Spleen (tissue), 7 donors: ENCODE data around the gene HLA-DPA1.

Experiments
- POLR2A ChIP-seq, 3 donors: fragments of 450-650 bp; IDR thresholded peaks; one replicate each; pipeline ENCODE4 v1.5.1; 2017; ENCODE audit warnings: antibody characterized with exemption in 3 of 3, mild to moderate bottlenecking in 1 of 3
- POLR2AphosphoS5 ChIP-seq, 3 donors: sonication (generic); formaldehyde crosslinking; IDR thresholded peaks; one replicate each; pipeline ENCODE4 v1.5.1; 2017; ENCODE audit warnings: antibody characterized with exemption in 3 of 3
- TF ChIP-seq, protein P1 (sequence below), 11 experiments: fragments of 200-600 bp in 7 of 11; fragments of 450-650 bp in 4 of 11; sonication (generic) in 4 of 11; IDR thresholded peaks in 8 of 11; conservative IDR thresholded peaks in 3 of 11; 1 replicate in 7 of 11; 2 replicates in 4 of 11; pipeline versions ENCODE4 v1.4.0 to v1.8.0; 2016 to 2021; ENCODE audit warnings: antibody characterized with exemption in 11 of 11, inconsistent platforms in 4 of 11, mild to moderate bottlenecking in 1 of 11
- donor health status: DM: no; HTN: no; CAD: no; lungs with moderate emphysema.
- donor health status: DM: no; HTN: no; CAD: no.
- donor health status: DM: no; HTN: no; CAD: no.

GRCh38 chr6:33093855-33094254, 20.4 kb upstream of the HLA-DPA1 start:
- TF ChIP-seq, protein P1, sequence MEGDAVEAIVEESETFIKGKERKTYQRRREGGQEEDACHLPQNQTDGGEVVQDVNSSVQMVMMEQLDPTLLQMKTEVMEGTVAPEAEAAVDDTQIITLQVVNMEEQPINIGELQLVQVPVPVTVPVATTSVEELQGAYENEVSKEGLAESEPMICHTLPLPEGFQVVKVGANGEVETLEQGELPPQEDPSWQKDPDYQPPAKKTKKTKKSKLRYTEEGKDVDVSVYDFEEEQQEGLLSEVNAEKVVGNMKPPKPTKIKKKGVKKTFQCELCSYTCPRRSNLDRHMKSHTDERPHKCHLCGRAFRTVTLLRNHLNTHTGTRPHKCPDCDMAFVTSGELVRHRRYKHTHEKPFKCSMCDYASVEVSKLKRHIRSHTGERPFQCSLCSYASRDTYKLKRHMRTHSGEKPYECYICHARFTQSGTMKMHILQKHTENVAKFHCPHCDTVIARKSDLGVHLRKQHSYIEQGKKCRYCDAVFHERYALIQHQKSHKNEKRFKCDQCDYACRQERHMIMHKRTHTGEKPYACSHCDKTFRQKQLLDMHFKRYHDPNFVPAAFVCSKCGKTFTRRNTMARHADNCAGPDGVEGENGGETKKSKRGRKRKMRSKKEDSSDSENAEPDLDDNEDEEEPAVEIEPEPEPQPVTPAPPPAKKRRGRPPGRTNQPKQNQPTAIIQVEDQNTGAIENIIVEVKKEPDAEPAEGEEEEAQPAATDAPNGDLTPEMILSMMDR (IDR thresholded peaks at IDR 0.05 in 8 of 11, conservative IDR thresholded peaks at IDR 0.05 in 3 of 11): no peak
- TF ChIP-seq POLR2AphosphoS5 (IDR thresholded peaks at IDR 0.05) (no peak), POLR2A (IDR thresholded peaks at IDR 0.05) (no peak)
